RWPE2 (cell line): ENCODE results near the gene GSS.

Experiments used
- ATAC-seq: fragments of 200-7000 bp; cut with Tn5 transposase; 3 replicates; pipeline ENCODE4 v1.9.1; 2021; ENCODE audit warnings: low read depth
- DNase-seq: peaks from one replicate; pipeline ENCODE4 v3.0.0-alpha.2; 2020; ENCODE audit warnings: low spot score
- H3K27ac ChIP-seq: fragments of 450-650 bp; 2 replicates; pipeline ENCODE4 v1.5.1; 2017; ENCODE audit warnings: mild to moderate bottlenecking; ENCODE audit not compliant: poor library complexity, severe bottlenecking
- H3K27me3 ChIP-seq: fragments of 250-450 bp; sonication (Bioruptor Pico); 2 replicates; pipeline ENCODE4 v1.5.1; 2021; ENCODE audit warnings: mild to moderate bottlenecking, moderate library complexity; ENCODE audit not compliant: insufficient read depth, poor library complexity, severe bottlenecking
- H3K36me3 ChIP-seq: fragments of 250-450 bp; sonication (Bioruptor Pico); 2 replicates; pipeline ENCODE4 v1.5.1; 2020; ENCODE audit warnings: low read depth, mild to moderate bottlenecking, moderate library complexity
- H3K4me1 ChIP-seq: fragments of 250-450 bp; sonication (Bioruptor Pico); 2 replicates; pipeline ENCODE4 v1.5.1; 2021; ENCODE audit warnings: mild to moderate bottlenecking, moderate library complexity; ENCODE audit not compliant: insufficient read depth, poor library complexity, severe bottlenecking
- H3K4me3 ChIP-seq: fragments of 250-450 bp; sonication (Bioruptor Pico); 2 replicates; pipeline ENCODE4 v1.5.1; 2021; ENCODE audit warnings: mild to moderate bottlenecking, moderate library complexity; ENCODE audit not compliant: severe bottlenecking
- H3K9me3 ChIP-seq: fragments of 250-450 bp; sonication (Bioruptor Pico); 2 replicates; pipeline ENCODE4 v1.5.1; 2021; ENCODE audit warnings: mild to moderate bottlenecking, moderate library complexity; ENCODE audit not compliant: severe bottlenecking
- TF ChIP-seq, protein P1 (sequence below): fragments of 450-650 bp; IDR thresholded peaks from one replicate; pipeline ENCODE4 v1.5.1; 2017; ENCODE audit warnings: mild to moderate bottlenecking, moderate library complexity; ENCODE audit not compliant: poor library complexity, severe bottlenecking

GSS gene

DNA sequence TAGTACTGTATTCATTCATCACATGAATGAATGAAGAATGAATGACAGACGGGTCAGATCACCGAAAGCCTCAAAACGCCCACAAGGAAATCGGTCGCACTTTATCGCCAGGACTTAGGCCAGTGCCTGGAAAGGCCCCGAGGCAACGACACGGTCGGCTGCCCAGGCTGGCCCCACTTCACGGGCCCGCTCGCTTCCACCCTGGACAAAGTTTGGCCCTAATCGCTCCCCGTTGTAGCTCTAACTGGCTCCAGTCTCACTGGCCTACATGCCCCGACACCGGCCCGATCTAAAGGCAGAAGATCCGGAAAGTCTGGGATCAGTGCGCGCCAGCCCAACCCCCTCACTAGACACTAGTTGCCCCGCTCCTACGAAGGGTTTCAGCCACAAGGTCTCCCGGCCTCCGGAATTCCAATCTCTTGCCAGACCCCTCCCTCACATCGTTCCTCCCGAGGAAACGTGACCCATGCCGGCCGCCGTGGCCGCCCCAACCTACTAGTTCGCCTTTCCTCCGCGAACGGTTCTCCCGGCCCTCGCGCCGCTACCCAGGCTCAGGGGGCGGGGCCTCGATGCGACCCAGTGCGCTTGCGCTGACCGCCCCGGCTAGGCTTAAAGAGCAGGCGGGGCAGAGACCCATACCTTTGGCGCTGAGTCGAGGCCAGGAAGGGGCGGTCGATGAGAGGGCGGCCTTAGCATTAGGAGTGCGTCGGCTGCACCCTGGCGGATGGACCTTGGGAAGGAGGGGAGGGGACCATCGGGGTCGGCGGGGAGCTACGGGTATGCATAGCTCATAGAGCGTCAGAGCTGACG lies at the start of gene GSS, which contains the start of gene MYH7B:
Gene GSS (minus strand): TSS at position 576 of the 810 bp plus-strand sequence. CDS start 3,954 bp downstream, outside the sequence.
Gene MYH7B (plus strand): TSS at position 638 of the 810 bp plus-strand sequence. CDS start 22,138 bp downstream, outside the sequence.
- Histone ChIP-seq H3K36me3 (peaks cover 25% of the 10 kb centered on the region), H3K4me3 (peak within 1 kb of the TSS; percentile 47), H3K27ac (peak within 1 kb of the TSS; percentile 60), H3K4me1 (peaks cover 28% of the 10 kb centered on the region), H3K9me3 (no peaks in the 10 kb centered on the region), H3K27me3 (no peaks in the 10 kb centered on the region)
- ATAC-seq: peak; percentile 96
- peak; percentile 100 for DNase-seq
- TF ChIP-seq, protein P1, sequence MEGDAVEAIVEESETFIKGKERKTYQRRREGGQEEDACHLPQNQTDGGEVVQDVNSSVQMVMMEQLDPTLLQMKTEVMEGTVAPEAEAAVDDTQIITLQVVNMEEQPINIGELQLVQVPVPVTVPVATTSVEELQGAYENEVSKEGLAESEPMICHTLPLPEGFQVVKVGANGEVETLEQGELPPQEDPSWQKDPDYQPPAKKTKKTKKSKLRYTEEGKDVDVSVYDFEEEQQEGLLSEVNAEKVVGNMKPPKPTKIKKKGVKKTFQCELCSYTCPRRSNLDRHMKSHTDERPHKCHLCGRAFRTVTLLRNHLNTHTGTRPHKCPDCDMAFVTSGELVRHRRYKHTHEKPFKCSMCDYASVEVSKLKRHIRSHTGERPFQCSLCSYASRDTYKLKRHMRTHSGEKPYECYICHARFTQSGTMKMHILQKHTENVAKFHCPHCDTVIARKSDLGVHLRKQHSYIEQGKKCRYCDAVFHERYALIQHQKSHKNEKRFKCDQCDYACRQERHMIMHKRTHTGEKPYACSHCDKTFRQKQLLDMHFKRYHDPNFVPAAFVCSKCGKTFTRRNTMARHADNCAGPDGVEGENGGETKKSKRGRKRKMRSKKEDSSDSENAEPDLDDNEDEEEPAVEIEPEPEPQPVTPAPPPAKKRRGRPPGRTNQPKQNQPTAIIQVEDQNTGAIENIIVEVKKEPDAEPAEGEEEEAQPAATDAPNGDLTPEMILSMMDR: peak; percentile 99

GRCh38 chr20:35004749-35005462 lies 49.3 kb upstream of the GSS start:
- ATAC-seq: no peak
- peak; percentile 71 for DNase-seq
- Histone ChIP-seq H3K36me3 (peaks cover 98% of the 10 kb centered on the region), H3K27ac (no peak overlapping the region), H3K27me3 (no peaks in the 10 kb centered on the region), H3K4me1 (no peaks in the 10 kb centered on the region), H3K9me3 (no peaks in the 10 kb centered on the region), H3K4me3 (no peak overlapping the region)
- TF ChIP-seq, protein P1: no peak

- H3K27ac ChIP-seq: no peak overlapping the region
- no peak for ATAC-seq
These were observed 48.6 kb upstream of the GSS start for GRCh38 chr20:35004051-35004725.

DNA sequence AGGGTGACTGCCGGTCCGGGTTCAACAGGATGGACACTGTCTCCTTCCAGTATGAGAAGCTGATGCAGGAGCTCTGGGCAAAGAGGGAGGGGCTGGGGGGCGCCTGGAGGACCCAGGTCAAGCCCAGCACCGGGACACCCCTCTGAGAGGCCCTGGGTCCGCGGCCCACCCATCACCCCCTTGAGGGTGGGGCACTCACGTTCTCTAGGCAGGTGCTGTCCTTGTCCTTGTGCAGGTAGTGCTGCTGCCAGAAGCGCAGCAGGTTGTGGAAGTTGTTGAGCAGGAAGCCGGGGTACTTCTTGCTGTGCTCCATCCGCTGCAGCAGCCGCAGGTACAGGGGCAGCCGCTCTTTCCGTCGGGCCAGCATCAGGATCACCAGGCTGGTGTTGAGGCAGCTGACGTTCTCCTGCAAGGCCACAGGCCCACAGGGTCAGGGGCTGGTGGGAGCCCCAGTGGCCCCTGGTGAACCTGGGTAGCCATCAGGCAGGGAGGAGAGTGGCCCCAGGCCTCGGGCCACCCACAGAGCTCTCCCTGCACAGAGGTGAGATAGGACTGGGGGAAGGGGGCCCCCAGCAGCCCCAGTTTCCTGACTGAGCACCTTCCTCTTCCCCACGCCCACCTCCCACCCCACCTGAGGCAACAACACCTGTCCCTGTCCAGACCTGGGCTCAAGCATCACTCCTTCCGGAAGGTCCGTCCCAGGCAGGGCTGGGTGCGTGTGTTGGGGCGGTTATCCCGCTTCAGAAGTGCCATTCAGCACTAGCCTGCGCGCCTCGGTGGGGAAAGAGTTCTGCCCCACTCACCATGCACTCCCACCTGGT lies 47.8 kb upstream of the GSS start:
- Histone ChIP-seq H3K4me1 (no peaks in the 10 kb centered on the region), H3K27me3 (no peaks in the 10 kb centered on the region), H3K27ac (no peak overlapping the region), H3K9me3 (no peaks in the 10 kb centered on the region), H3K4me3 (no peak overlapping the region), H3K36me3 (peaks cover 91% of the 10 kb centered on the region)
- DNase-seq (peak; percentile 80), ATAC-seq (no peak)
- TF ChIP-seq, protein P1: no peak

More at GRCh38 chr20:35004051-35004725, 48.6 kb upstream of the GSS start:
- H3K9me3 ChIP-seq: no peaks in the 10 kb centered on the region
- H3K27me3 ChIP-seq: no peaks in the 10 kb centered on the region
- TF ChIP-seq, protein P1: no peak
- H3K36me3 ChIP-seq: peaks cover 93% of the 10 kb centered on the region
- no peak overlapping the region for H3K4me3 ChIP-seq
- peak; percentile 80 for DNase-seq
- no peaks in the 10 kb centered on the region for H3K4me1 ChIP-seq
